CD4-positive, alpha-beta T cell treated with Interleukin-17A for 1 hour (primary cell): Measurements from ENCODE around the gene ATP2B2.

Experiments
- DNase-seq: peaks from one replicate; pipeline ENCODE4 v3.0.0-alpha.2; 2020

ATP2B2 gene

DNA sequence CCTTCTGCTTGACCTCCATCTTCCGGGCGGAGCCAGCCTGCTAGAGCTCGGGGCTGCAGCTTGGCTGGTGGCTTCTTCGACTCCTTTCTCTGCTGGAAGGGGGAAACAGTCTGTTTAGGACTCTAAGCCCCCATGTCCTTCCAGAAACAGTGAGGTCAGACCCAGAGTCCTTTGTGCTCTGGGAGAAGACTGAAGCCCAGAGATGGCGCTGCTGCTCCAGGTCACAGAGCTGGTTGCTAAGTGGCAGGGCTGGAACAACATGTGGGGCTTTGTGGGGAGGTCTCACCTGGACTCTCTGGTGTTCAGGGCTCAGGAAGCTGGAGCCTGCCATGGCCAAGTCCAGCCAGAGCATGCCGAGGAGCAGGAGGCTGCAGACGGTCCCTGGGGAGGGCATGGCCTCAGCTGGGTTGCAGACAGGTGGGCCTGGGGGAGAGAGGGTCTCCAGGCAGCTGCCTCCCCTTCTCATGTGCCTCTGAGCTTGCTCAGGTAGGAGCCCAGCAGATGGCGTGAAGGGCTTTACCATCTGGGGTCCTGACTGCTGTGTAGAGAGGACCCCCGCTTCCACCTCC is 215.5 kb downstream of the ATP2B2 start:
- DNase-seq: no peak

DNA sequence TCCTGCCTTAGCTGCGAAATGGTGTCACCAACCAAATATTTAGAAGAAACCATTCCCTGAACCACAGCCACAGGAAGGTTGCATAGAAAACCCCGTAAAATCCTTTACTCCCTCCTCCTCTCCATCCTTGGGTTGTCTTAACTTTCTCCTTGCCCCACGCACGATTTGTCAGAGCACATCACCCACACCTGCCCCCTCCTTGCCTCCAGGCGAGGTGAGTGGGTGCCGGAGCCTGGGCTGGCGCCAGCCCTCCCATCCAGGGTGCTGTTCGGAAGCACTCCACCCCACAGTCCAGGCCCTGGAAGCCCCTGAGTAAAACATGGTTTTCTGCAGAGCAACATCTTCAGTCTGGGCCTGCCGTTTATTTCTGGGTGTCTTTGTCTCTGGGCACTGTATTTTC is 216.3 kb downstream of the ATP2B2 start:
- DNase-seq: no peak

DNA sequence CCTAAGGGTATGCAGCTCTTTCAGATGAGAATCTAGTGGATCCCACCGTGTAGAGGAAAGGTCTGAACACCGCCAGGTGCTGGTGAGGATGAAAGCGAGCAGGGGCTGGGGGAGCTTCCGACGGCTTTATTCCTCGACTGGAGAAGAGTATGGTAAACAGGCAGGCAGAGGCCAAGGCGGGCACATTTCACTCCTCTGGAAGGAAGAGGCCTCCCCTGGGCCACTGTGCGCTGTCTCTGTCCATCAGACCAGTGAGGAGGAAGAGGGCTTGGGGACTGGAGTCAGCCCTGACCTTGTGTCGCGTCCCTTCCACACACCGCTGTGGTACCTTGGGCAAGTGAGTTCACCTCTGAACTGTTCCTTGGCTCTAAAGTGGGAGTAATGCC is 216.8 kb downstream of the ATP2B2 start:
- DNase-seq: no peak

DNA sequence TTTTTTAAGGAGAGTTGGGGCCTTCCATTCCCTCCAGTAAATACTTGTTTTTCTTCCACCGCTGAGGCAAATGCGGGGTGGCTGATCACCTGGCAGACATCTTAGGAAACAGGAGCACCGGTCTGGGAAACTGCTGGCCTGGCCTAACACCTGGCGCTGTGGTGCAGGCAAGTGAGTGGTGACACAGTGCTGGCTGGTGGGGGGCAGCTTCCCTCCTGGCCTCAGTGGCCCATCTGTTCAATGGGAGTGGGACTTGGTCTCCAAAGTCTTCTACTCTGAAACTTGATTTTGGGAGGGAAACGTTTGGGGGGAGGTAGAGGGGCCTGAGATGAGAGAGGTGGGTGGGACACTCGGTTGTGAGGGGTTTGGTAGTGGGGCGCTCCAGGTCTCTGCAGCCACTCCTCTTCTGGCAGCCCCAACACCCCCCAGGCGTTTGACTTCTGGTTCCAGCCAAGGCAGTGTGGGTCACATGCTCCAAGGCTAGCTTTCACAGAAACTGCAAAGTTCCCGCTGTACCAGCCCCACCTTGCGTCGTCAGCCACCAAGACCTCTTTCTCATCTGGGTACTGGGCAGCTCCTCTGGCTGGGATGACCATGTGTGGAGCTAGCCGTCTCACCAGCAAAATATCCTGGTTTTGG is 217.3 kb downstream of the ATP2B2 start:
- DNase-seq: no peak

DNA sequence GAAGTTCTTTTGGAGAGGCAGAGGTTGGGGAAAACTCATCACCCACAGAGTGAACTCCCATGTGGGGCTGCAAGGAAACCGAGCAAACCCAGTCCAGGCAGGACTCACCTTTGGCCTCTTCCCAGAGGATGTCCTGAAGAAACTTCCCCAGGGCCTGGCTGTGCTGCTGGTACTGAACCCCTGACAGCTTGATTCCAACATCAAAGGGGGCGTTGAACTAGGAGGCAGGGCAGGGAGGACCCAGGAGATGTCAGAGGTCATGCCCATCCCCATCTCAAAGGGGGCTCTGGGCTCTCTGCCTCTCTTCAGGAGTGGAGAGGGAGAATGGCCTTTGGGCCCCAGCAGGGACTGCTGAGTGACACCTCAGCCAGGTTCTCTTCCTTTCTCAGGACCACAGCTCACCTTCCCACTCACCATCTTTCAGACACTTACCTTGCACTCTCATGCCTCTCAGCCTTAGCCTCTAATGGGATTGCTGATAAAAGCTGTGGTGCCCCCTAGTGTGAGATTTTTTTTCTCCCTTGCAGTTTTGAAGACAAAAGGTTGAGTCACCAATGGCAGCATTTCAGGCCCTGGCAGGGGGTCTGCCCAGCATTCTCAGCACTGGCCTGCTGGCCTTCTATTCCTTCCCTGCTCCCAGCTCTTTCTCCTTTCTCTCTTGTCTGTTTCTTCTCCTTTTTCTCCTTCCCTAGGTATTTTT is 218.6 kb downstream of the ATP2B2 start:
- peak; percentile 70 for DNase-seq

DNA sequence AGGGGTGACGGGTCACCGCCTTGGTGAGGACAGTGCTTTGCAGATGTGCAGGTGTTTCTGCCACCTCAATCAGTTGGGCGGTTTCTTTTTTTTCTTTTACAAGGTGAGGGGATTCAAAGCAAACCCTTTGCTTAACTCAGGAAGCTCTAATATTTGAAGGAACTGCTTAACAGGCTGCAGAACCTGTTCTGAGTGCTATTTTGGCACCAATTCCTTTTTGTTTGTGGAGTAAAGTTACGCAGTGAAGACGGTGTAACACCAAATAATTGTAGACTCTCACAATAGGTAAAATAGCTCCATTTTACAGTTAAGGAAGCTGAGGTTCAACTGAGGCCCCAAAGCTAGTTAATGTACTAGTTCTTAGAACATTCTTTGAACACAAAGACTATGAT is 219.3 kb downstream of the ATP2B2 start:
- DNase-seq: no peak

DNA sequence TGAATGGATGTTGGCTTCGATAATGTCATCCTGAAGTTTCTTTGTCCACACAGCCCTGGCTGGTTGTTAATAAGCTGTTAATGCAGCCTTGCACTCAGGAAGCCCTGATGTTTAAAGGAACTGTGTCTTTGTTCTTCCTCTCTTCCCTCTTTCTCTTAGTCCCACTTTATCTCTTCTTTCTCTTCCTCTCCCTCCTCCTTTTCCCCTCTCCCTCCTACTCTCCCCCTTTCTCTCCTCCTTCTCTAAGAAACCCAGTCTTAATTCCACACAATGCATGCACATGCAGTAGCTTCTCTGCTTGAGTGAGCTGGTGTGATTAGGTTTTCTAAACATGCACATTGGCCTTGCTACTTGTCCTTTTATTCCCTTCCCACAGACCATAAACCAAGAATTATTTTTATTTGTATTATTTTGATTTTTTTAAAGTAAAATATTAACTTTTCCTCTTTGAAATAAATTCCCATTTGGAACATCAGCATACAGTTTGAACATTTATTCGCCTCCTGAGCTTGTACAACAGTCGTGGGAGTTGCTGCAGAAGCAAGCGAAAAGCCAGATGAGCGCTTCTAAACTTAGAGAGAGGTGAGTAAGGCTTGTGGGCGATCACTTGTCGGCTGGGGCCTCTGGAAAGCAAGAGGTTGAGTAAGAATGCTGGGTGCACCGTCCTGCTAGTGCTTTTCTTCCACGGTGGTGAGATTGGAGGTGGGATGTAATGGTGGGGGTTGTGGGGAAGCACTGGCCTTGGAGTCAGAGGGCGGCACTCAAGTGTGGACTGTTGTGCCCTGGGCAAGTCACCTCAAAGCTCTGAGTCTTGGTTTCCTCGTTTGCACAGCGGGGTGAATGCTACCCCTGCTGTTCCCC is 219.9 kb downstream of the ATP2B2 start:
- no peak for DNase-seq

DNA sequence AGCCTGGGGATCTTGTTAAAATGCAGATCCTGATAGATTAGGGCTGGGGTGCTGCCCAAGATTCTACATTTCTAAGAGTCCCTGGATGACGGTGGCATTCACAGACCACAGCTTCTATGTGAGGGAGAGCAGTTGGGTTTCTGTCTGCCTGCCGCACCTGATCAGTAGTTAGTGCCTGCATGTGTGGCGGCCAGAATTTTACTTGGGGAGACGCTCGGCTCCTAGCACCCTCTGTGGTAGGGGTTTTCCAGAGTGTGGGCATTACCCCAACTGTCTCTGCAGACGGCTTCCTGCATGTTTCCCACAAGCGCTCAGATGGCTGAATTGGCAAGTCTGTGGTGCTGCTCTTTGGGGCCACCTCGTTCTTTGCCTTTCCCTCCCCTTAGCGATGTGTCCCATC is 220.9 kb downstream of the ATP2B2 start:
- DNase-seq: peak; percentile 77

DNA sequence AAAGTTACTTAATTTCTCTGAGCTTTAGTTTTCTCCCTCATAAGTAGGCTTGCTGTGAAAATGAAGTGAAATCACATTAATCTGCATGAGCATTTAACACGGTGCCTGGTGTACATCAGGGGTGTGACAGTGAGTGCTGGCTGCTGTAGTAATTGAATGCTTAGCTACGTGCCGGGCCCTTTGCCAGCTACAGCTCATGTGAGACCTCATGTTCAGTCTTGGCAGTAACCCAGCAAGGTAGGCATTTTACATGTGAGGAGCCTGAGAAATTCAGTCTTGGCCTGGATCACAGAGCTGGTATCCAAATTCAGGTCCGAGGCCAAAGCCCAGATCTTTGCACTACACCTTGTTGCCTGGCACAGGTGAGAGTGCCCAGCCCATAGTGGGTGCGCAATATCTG is 221.7 kb downstream of the ATP2B2 start:
- no peak for DNase-seq

DNA sequence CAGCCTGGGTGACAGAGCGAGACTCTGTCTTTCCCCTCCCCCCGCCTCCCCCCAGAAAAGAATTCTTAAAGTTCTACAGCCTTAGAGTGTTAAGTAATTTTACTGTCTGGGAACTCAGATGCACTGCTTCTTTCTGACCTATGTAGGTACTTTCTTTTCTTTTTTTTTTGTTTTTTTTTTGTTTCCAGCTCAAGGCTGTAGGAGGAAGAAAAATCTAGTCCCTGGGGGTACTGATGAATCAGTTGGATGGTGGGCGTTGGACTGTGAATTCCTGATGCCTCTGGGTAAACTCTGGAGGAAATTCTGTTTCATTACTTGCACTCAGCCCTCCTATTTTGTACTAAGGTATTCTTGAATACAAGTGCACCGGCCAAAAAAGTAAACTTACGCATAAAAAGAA is 223.4 kb downstream of the ATP2B2 start:
- no peak for DNase-seq

DNA sequence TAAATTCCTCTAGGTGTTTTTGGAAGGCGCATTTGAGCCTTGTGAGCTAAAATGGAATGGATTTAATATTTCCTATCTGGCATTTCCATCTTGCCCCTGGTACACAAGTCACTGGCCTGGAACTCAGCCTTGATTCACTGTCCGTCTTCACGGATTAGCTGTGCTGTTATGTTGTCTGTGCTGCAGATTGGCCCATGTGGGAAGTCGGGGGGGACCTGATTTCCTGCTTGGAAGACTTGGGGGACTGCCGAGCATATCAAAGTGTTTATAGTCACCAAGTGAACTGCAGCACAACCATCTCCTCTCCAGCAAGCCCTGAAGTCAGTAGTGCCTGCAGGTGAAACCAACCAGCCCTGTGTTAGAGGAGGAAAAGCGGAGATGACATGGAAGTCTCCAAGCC is 224.8 kb downstream of the ATP2B2 start:
- DNase-seq: no peak

DNA sequence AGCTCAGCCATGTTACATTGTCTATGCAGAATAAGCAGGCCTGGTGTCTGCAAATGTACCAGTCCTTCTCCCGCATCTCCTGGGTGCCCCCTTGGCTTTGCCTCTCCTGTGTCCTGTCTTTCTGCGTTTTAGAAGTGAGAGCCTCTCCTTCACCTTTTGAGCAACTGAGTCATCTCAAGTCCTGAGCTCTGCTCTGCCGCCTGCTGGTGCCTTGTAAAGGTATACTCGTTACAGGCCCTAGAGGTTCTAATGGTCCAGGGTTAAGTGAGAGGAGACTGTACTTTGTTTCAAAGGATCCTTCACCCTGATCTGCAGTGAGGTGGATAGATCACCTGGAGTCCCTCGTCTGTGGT is 225.2 kb downstream of the ATP2B2 start:
- no peak for DNase-seq

DNA sequence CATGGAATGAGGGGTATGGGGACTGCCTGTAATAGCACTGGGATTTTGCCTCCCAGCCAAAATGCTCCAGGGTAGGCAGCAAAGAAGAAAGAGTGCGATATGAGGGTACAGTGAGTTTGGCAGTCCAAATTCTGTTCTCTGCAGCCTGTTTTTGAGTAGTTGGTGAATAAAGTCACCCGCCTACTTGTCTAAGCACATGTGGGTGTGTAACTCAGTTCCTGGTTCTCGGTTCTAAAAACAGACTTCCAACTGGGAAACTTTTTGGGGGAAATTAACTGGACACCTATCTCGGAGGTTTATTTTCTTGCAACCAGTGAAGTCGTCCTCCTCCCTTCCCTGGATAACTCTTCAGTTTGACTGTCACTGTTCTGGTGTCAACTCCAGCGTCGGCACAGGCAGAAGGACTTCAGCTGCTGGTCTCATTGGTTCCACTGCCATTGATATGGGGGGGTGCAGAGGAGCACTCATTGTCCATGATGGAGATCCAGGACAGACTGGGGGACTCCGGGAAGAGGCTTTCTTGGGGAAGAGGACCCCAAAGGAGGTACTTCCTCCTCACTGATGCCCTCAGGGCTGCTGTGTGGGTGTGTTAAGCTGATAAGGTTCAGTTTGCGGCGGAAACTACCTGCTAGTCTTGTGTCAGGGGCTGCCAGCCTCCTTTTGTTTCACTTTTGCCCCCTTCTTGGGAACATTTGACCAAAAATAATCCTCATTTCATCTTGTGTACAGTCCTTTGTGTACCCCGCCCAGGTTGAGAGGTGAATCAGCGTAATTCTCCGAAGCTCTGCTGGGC is 225.8 kb downstream of the ATP2B2 start:
- no peak for DNase-seq

DNA sequence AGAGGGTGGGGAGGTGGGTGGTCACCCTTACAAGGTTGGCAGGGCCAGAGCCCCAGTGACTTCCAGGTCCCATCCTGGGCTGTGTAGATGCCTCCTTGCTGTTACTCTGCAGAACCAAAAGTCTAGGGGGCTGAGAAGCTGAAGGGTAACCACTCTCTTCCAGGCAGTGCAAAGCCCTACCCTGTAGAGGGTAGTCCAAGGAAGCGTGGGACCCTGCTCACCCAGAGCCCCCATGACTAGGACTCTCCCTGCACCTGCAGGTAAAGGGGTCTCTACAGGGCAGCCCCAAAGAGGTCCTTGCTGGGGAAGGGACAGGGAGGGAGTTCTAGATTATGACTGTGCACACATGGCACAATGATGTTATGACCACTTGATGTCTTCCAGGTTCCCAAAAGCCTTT is 226.9 kb downstream of the ATP2B2 start:
- no peak for DNase-seq

DNA sequence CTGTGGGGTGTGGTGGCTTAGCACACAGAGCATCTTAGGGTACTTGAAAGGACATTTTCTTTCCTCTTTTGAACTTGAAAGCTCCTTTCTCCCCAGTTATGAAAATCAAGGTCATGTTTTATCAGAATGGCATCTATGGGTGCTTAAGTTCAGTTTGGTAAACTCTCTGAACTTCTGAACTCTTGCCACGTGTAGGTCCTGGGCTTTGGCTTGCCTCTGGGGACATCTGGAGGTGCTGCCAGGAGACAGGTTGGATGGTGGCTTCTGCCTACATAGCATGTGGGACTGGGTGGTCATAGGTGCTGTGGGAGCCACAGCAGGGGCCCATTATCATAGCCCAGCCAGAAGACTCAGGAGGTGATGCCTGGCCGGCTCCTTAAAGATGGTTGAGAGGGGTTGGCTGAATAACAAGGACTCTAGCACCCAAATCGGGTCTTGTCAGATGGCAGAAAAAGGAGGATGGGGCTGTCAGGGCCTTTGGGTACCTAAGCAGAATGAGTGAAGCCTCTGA is 228.2 kb downstream of the ATP2B2 start:
- DNase-seq: no peak

DNA sequence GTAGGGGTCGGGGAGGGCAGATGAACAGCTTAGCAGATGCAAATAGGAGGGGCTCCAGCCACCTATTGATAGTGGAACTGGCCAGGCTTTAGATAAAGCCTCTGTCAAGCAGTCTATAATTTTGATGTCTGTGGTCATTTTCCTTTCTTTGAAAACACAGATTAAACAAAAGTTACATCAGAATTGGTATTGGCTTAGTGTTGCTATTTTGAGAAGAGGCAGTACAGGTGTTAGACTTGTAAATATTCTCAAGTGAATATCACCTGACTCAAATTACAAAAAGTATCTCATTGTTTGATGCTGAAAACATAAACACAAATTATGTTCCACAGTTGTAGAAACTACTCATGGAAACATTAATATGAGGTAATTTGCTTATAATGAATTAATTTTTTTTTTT is 230.8 kb downstream of the ATP2B2 start:
- no peak for DNase-seq
